Measurements from ENCODE around the gene UCK1.

Gene UCK1

DNA sequence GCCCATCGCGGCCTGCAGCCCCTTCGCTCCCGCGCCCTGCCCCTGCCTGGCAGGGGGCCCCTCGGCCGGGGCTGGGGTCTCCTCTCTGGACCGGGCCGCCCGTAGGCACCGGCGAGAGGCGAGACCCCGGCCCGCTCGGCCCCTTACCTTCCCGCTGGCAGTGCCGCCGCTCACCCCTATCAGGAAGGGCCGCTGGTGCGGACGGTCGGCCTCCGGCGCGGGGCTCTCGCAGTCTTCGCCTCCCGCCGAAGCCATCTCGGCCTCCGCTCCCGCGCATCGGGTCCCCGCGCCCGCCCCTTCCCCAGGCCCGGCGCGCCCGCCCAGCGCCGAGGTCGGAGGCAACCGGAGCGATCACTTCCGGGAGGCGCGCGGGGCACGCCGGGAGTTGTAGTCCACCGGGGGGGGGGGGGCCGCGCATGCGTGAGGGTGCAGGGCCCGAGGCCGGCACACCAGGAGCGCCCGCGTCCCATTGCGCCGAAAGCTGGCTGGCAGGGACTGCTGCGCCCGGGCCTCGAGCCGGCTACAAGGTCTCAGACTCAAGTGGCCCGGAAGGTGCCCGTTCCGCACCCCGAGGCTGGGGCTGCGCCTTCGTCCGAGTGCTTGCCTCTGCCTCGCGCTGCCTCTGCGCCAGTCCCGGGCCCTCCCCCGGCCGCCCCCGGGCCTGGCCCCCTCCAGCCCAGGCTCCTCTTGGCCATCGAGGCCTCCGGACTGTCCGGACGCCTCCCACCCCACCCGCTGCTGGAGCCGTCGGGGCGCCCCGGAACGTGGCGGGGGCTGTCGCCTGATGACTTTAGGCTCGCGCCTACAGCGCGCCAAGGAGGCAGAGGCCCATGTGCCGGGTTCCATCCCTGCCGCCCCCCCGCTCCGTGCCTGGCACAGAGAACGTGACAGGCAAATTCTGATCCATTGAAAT lies at the start of gene UCK1:
TSS of gene UCK1 (minus strand) at position 344 of the 913 bp plus-strand sequence. CDS start at position 255, 89 bp downstream.
- peak; percentile 100 for DNase-seq (ENCODE audit: low spot score)

- no peak for DNase-seq (ENCODE audit: low spot score)
Observed at GRCh38 chr9:131580358-131580757, 49.3 kb upstream of the UCK1 start.

GRCh38 chr9:131579789-131580211 lies 48.7 kb upstream of the UCK1 start:
- DNase-seq (ENCODE audit: low spot score) = no peak

- DNase-seq (ENCODE audit: low spot score) = no peak
Observed at GRCh38 chr9:131578731-131579504, 47.9 kb upstream of the UCK1 start.

DNA sequence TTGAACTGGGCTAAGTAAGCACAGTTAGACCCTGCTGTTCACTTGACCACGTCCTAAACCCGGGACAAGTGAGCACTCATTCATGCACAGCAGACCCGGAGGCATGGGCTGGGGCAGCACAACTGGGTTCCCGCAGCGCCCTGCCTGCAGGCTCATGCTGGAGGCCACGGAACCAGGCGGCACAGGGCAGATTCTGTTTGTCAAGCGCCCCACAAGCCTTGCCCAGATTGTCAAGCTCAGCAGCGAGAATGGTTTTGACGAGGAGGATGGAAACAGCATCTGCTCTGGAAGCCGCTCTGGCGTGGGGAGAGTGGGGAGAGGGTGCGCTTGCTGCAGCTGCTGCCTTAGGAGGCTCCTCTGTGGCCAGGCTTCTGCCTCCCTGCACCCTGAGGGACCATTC lies 47.0 kb upstream of the UCK1 start:
- no peak for DNase-seq (ENCODE audit: low spot score)

GRCh38 chr9:131577005-131578000 lies 46.2 kb upstream of the UCK1 start:
- DNase-seq (ENCODE audit: low spot score) = no peak

- no peak for DNase-seq (ENCODE audit: low spot score)
Observed at GRCh38 chr9:131575946-131576853, 45.1 kb upstream of the UCK1 start.

DNA sequence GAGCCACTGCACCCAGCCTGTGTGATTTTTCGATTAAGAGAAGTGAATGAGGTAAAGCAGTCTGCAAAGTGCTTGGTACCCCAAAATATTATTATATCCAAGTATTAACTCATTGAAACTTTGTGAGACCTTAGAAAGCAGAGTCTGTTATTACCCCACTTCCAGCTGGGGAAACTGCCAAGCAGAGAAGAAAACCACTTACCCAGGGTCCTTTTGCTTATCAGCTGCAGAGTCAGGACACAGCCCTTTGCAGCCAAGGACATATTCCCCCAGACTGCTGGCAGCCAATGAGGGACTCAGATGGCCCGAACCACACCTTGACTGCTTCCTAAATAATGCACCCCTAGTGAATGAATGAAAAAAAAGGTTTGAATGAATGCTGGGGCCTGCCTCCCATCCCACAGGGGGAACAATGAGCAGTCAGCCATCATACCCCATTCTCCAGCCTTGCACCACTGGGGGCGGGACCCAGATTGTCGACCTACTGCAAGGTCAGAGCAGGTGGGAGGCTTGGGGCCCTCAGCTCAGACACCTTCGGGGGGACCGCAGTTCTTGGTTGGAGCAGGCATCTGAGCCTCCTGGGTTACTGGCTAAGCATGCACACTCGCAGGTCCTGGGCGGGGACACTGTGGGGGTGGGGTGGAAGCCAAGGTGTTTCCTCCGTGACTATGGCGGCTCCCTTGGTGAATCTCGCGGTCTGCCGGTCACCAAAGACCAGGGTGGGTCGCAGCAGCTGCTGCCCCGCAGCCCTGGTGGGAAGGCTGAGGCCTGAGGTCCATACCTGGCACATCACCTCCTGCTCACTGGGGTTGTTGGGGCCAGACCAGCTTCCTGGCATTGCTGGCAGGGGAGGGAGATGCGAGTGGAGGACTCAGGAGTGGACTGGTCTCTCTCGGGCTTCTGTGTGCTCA lies 43.9 kb upstream of the UCK1 start:
- no peak for DNase-seq (ENCODE audit: low spot score)

GRCh38 chr9:131567910-131568309 lies 36.8 kb upstream of the UCK1 start:
- DNase-seq (ENCODE audit: low spot score) = no peak

- DNase-seq (ENCODE audit: low spot score) = no peak
Observed at GRCh38 chr9:131566158-131566557, 35.1 kb upstream of the UCK1 start.

- DNase-seq (ENCODE audit: low spot score) = no peak
Observed at GRCh38 chr9:131565369-131565768, 34.3 kb upstream of the UCK1 start.

DNA sequence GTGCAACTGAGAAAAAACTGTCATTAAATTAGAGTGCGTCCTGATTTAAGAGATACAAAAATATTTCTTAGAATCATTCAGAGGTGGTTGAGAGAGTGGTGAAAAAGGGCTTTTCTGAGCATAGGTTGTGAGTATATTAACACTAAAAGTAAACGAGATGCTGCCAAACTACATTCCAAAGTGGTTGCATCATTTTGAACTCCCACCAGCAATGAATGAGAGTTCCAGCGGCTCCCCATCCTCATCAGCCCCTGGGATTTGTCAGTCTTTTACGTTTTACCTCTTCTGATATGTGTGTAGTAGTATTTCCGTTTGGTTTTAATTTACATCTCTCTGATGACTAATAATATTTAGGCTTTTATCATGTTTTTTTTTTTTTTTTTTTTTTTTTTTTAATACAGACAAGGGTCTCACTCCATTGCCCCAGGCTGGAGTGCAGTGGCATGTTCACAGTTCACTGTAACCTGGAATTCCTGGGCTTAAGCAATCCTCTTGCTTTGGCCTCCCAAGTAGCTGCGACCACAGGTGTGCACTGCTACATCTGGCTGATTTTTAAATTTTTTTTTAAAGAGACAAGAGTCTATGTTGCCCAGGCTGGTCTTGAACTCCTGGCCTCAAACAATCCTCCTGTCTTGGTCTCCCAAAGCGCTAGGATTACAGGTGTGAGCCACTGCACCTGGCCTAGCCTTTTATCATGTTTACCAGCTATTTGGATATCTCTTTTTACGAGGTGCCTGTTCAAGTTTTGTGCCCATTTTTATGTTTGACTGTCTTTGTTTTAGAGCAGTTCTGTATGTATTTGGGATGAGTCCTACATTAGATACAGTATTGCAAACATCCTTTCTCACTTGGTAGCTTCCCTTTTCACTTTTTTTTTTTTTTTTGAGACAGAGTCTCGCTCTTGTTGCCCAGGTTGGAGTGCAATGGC lies 31.2 kb upstream of the UCK1 start:
- no peak for DNase-seq (ENCODE audit: low spot score)

DNA sequence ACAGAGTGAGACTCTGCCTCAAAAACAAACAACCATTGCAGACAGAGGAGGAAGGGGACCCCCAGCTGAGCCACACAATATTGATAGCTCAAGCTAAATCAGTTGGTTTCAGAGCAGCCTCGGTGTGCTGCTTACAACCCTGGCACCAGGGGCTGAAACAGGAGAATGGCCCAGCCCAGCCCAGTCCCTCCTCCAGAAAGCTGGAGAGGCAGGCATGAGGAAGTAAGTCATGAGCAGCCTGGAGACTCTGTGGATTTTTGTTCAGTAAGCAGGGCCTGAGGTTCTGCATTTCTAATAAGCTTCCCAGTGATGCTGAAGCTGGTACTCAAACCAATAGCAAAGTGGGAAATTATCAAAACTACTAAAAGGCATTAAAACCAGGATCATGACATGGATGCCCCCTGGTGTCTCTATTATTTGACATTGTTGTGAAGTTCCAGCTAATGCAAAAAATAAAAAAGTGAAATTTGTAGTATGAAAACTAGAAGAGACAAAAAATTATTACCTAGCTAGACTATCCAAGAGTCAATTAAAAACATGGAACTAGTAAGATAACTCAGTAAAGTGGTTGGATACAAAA lies 28.4 kb upstream of the UCK1 start:
- no peak for DNase-seq (ENCODE audit: low spot score)

DNA sequence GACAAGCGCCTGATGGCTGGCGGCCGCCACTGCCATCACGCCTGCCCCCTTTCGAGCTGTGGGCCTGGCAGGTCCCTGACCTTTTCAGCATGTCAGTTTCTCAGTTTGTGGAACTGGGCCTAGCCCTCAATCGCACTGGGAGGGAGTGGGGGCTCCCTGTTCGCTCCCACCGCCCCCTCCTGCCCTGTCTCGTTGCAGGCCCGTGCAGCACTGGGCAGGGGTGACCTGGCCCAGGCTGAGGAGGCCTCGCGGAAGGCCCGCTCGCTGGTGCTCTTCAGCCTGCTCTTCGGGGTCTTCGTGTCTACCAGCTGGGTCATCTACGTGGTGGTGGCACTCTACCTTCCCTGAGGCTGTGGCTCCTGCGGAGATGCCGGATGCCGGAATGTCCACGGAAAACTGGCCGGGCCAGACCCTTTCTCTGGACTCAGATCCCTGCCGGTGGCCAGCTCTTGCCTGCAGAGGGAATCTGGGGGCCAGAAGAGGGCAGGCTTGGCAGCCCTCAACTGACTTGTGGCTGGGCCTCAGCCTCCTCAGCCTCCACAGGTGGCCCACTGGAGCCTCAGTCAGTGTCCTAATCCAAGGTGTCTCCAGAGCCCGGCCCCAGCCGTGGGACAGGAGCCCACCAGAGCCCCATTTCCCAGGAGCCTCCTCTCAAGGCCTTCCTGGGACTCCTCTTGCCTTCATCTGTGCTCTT lies 26.9 kb upstream of the UCK1 start:
- DNase-seq (ENCODE audit: low spot score) = no peak

DNA sequence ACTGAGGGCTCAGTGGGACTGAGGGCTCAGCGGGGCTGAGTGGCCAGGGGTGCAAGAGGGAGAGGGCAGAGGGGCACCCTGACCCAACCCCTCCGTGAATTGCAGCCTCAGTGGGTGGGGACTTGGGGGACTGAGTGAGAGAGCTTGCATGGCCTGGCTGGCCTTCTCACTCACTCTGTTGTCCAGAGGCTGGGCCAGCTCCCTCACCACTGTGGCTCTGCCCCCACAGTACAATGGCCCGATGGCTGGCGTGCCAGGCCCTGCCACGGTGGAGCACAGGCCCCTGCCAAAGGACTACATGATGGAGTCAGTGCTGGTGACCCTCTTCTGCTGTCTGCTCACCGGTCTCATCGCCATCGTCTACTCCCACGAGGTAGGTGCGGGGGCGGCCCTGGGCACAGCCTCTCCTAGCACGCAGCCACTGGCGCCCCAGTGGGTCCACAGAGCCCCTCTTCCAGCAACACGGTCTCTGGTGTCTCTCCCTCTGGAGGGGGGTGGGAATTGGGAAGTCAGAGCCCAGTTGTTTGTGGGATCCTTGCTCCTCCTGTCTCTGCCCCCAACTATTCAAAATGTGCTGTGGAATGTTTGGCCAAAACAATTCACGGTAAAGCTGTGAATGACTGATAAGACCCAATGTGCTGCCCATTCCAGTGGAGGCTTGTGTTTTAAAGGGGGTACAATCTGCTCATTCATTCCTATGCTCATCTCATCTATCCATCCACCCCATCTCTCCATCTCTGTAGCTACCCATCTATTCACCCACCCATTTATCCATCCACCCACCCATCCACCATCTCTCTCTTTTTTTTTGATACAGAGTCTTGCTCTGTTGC lies 25.0 kb upstream of the UCK1 start:
- no peak for DNase-seq (ENCODE audit: low spot score)

DNA sequence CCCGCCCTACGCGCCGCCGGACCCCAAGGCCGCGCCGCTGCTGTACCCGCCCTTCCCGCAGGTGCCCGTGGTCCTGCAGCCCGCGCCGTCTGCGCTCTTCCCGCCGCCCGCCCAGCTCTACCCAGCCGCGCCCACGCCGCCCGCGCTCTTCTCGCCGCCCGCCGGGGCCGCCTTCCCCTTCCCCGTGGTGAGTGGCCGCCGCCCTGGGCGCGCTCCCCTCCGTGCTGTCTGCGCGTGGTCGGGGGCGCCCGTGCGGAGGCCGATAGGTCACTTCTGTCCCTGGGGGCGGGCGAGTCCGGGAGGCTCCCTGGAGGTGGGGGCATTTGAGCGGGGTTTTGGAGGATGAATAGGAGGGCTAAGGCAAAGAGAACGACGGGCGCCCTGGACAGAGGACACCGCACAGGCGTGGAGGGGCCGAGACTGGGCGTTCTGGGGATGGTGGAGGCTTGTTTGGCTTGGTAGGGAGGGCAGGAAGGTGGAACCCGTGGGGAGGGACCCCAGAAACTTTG lies 23.8 kb upstream of the UCK1 start:
- DNase-seq (ENCODE audit: low spot score) = no peak
